Prostate gland (tissue), 2 donors: Measurements from ENCODE around the gene RHBDF2. TPM values are rescaled to one million over a fixed set of nuclear protein-coding genes. Genes with fewer than 3 reads are reported as not detected.

ENCODE experiments used
- DNase-seq: peaks from one replicate; pipeline ENCODE4 v3.0.0-alpha.2; 2019; ENCODE audit warnings: low spot score
- H3K27ac ChIP-seq, 2 donors: fragments of 200-600 bp; sonication (generic); 2 replicates each; pipeline ENCODE4 v1.5.1; 2017 to 2019
- H3K27me3 ChIP-seq: fragments of 200-600 bp; sonication (generic); replicated peaks from 2 replicates; pipeline ENCODE4 v1.5.1; 2019; ENCODE audit not compliant: insufficient read depth
- H3K36me3 ChIP-seq, 2 donors: fragments of 200-600 bp; sonication (generic); 1 replicate in 1 of 2; 2 replicates in 1 of 2; pipeline versions ENCODE4 v1.5.1 to v1.8.1; 2017 to 2019
- H3K4me1 ChIP-seq: fragments of 200-600 bp; sonication (generic); replicated peaks from 2 replicates; pipeline ENCODE4 v1.5.1; 2019
- H3K4me3 ChIP-seq, 2 donors: fragments of 200-600 bp; sonication (generic); 2 replicates each; pipeline ENCODE4 v1.5.1; 2017 to 2019
- H3K9me3 ChIP-seq: fragments of 200-600 bp; sonication (generic); 2 replicates; pipeline ENCODE4 v1.5.1; 2017
- POLR2A ChIP-seq: fragments of 450-650 bp; IDR thresholded peaks from one replicate; pipeline ENCODE4 v1.6.1; 2016; ENCODE audit warnings: antibody characterized with exemption, mild to moderate bottlenecking
- POLR2AphosphoS5 ChIP-seq: sonication (generic); formaldehyde crosslinking; IDR thresholded peaks from one replicate; pipeline ENCODE4 v1.6.1; 2017; ENCODE audit warnings: antibody characterized with exemption
- WGBS: methylation state at CpG from one replicate; pipeline ENCODE4 v1.1.5; 2018; 5-methylcytosine and 5-hydroxymethylcytosine counted together
- intact Hi-C: fragments of 100-400 bp; cut with DNase I; formaldehyde crosslinking; loops from one replicate; pipeline ENCODE4 v1.14.2; 2022
- total RNA-seq, 2 donors: library from RNA; depleted of rRNA; stranded (reverse); fragments of >200 nt; gene quantifications; one replicate each; pipeline ENCODE4 v1.1.0, GENCODE V29; 2016
- TF ChIP-seq, protein P1 (sequence below), 4 experiments: fragments of 200-600 bp in 2 of 4; fragments of 450-650 bp in 2 of 4; sonication (generic) in 2 of 4; IDR thresholded peaks; 1 replicate in 3 of 4; 2 replicates in 1 of 4; pipeline ENCODE4 v1.5.1; 2016 to 2019; ENCODE audit warnings: antibody characterized with exemption in 4 of 4, mild to moderate bottlenecking in 2 of 4, moderate library complexity in 2 of 4

RHBDF2 gene
- total RNA-seq, 2 donors from 2014 or later = 29.9 to 31.1 TPM

DNA sequence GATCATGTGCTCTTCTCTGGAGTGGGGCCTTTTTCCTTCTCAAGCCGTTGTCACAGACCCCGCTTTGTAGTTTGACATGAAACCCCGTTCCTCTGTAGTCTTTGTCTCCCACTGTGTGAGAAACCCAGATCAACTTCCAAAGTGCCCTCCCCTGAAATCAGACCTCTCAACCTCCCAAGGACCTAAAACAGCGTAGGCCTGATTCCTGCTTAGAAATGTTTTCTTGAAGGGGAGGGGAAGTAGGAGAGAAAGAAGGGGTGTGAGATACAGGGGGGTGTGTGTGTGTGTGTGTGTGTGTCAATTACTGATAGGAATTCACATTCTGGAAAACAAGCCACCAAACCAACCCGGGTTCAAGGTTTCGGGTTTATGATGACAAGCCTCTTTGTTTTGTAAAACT lies 49.7 kb downstream of the RHBDF2 start:
- Histone ChIP-seq H3K27ac (no peak overlapping the region), H3K9me3 (no peaks in the 10 kb centered on the region), H3K4me1 (peaks cover 11% of the 10 kb centered on the region), H3K27me3 (no peaks in the 10 kb centered on the region), H3K36me3 (no peaks in the 10 kb centered on the region), H3K4me3 (peak overlapping the region in 1 of 2 donors; percentile 65)
- intact Hi-C loops = loop anchor here (5.0 kb wide), 1 partner anchor 39 kb away; no protein-coding TSS in a partner anchor
- no peak for DNase-seq
- 65% methylated on average over 6 of the region's 6 CpGs for WGBS
- no peak for TF ChIP-seq POLR2A
- TF ChIP-seq POLR2AphosphoS5 = no peak
- TF ChIP-seq, protein P1, sequence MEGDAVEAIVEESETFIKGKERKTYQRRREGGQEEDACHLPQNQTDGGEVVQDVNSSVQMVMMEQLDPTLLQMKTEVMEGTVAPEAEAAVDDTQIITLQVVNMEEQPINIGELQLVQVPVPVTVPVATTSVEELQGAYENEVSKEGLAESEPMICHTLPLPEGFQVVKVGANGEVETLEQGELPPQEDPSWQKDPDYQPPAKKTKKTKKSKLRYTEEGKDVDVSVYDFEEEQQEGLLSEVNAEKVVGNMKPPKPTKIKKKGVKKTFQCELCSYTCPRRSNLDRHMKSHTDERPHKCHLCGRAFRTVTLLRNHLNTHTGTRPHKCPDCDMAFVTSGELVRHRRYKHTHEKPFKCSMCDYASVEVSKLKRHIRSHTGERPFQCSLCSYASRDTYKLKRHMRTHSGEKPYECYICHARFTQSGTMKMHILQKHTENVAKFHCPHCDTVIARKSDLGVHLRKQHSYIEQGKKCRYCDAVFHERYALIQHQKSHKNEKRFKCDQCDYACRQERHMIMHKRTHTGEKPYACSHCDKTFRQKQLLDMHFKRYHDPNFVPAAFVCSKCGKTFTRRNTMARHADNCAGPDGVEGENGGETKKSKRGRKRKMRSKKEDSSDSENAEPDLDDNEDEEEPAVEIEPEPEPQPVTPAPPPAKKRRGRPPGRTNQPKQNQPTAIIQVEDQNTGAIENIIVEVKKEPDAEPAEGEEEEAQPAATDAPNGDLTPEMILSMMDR (IDR thresholded peaks at IDR 0.05) = no peak

DNA sequence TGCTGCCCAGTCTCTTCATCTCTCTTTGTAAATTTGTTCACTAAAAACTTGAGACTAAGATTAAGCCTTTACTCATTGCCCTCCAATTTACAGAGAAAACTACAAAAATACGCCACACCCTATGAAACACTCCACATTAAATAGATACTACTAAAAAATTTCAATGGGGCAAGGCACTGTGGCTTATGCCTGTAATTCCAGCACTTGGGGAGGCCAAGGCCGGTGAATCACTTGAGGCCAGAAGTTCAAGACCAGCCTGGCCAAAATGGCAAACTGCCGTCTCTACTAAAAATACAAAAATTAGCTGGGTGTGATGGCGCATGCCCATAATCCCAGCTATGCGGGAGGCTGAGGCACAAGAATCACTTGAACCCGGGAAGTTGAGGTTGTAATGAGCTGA lies 52.1 kb downstream of the RHBDF2 start:
- Histone ChIP-seq H3K9me3 (no peaks in the 10 kb centered on the region), H3K27me3 (no peaks in the 10 kb centered on the region), H3K4me1 (peaks cover 11% of the 10 kb centered on the region), H3K27ac (no peak overlapping the region), H3K36me3 (no peaks in the 10 kb centered on the region), H3K4me3 (no peak overlapping the region)
- TF ChIP-seq, protein P1 (IDR thresholded peaks at IDR 0.05) = no peak
- no peak for TF ChIP-seq POLR2AphosphoS5
- no peak for TF ChIP-seq POLR2A
- intact Hi-C loops = no loop called here
- 95% methylated on average over 6 of the region's 6 CpGs for WGBS
- no peak for DNase-seq

- H3K27ac ChIP-seq = no peak overlapping the region
- no peaks in the 10 kb centered on the region for H3K9me3 ChIP-seq
- TF ChIP-seq, protein P1 (IDR thresholded peaks at IDR 0.05) = no peak
- TF ChIP-seq POLR2A = no peak
- TF ChIP-seq POLR2AphosphoS5 = no peak
- peaks cover 11% of the 10 kb centered on the region for H3K4me1 ChIP-seq
- WGBS = 80% methylated on average over 7 of the region's 7 CpGs
- no peaks in the 10 kb centered on the region for H3K36me3 ChIP-seq
- H3K4me3 ChIP-seq = no peak overlapping the region
- DNase-seq = no peak
- no peaks in the 10 kb centered on the region for H3K27me3 ChIP-seq
- intact Hi-C loops = no loop called here
Observed at GRCh38 chr17:76447931-76448652, 53.1 kb downstream of the RHBDF2 start.

DNA sequence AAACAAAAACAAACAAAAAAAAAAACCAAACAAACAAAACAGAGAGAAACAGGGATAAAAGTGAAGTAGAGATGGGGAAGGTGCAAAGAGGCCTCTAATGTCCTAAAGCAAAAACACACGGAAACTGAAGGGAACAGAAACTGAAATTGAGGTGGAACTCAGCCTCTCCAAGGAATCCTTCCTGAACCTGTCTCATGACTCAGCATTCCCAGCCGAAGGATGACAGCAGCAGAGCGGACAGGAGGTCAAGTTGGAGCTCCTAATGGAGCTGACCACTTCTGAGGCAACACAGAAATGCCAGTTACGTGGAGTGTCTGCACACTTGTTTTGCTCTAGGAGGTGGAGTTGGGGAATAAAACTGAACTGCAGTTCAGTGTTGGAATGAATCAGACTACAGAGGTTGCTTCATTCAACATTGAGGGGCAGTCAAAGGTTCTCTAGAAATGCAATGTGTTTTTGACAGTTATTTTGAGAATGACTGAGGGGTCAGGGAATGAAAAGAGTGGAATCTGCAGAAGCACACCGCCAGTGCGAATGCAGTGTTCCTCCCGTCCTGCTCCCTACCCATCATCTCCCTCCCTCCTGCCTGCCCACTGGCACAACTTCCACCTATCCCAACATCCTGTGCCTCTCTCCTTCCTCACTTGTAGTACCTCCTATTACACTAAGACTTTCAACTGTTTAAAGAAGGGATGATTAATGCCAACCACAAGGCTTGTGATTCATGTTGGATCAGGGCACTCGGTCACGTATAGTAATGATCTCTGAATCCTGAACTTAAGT lies 54.6 kb downstream of the RHBDF2 start:
- intact Hi-C loops = no loop called here
- H3K27ac ChIP-seq = no peak overlapping the region
- TF ChIP-seq POLR2A = no peak
- peak; percentile 17 for TF ChIP-seq POLR2AphosphoS5
- TF ChIP-seq, protein P1 (IDR thresholded peaks at IDR 0.05) = no peak

More for the DNA sequence above, 54.6 kb downstream of the RHBDF2 start:
- no peaks in the 10 kb centered on the region for H3K27me3 ChIP-seq
- WGBS = 49% methylated on average over 9 of the region's 9 CpGs
- no peak overlapping the region for H3K4me3 ChIP-seq
- no peaks in the 10 kb centered on the region for H3K9me3 ChIP-seq
- peaks cover 4% of the 10 kb centered on the region for H3K4me1 ChIP-seq
- DNase-seq = no peak
- H3K36me3 ChIP-seq = no peaks in the 10 kb centered on the region
